IPS-11a (cell line): Measurements from ENCODE around the gene TMED1.
"Not testable (repeated sequence)": the region's sequence is repeated elsewhere in the genome, so short reads cannot be mapped to it uniquely, and the experiment has no call there.

ENCODE experiments used
- H3K4me3 ChIP-seq: one replicate; pipeline ENCODE4 v1.5.1; 2013; ENCODE audit warnings: low read depth, low read length, control low read depth

TMED1 gene

DNA sequence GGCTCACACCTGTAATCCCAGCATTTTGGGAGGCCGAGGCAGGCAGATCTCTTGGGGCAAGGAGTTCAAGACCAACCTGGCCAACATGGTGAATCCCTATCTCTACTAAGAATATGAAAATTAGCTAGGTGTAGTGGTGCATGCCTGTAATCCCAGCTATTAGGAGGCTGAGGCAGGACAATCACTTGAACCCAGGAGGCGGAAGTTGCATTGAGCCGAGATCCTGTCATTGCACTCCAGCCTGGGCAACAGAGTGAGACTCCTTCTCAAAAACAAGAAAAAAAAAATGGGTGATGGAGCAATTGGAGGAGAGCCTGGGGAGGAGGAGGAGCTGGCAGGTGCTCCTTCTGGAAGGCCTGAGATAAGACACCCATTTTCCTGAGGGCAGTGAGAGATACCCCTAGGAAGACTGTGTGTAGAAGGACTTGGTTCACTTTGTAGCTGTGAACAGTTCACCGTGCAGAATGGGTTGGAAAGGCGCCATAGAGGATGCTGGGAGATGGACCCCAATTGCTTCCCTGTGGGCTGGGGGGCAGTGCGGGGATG is 26.6 kb upstream of the TMED1 start:
- no peak overlapping the region for H3K4me3 ChIP-seq

DNA sequence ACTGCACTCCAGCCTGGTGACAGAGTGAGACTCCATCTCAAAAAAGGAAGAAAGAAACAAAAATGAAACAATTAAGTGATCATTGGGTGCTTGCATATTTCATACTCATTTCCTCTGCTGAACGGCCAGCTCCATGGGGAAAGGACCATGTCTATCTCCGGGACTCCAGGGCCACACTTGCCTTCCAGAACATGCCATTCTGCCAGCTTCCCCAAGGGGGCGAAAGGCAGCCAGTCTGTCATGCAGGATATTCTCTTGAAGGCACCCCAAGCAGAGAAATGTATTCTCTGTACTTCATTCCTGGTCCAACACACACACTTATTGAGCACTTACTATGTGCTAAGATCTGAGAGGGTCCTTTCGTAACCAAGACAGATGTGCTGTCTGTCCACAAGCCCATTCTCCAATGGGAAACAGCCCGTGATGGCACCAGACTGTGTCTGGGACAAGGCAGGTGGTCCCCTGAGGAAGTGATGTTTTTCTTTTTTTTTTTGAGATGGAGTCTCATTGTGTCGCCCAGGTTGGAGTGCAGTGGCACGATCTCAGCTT is 25.2 kb upstream of the TMED1 start:
- H3K4me3 ChIP-seq, result no peak overlapping the region

DNA sequence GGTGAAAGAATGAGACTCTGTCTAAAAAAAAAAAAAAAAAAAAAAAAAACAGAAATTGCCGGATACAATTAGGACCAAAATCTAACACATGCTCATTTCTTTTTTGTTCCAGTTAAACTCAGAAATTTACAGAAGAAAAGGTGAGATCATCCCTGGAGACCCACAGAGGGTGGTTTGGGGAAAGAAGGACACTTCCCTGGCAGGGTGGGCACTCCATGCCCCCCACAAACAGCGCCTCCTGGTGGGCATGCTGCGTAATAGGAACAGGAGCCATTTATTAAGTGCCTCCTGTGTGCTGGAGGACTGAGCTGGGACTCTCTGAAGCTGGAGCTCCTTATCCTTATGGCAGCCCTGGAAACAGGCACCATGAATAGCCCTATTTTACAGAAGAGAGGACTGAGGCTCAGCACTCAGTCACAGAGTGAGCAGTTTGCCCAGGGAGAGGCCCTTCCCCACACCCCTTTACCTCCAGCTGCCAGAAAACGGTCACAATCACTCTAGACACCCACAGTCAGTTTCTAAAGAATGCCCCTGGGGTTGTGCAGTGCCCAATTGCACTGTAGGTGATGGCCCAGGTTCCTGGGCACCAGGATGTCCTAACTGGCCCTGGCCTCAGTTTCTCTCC is 22.3 kb upstream of the TMED1 start:
- no peak overlapping the region for H3K4me3 ChIP-seq

DNA sequence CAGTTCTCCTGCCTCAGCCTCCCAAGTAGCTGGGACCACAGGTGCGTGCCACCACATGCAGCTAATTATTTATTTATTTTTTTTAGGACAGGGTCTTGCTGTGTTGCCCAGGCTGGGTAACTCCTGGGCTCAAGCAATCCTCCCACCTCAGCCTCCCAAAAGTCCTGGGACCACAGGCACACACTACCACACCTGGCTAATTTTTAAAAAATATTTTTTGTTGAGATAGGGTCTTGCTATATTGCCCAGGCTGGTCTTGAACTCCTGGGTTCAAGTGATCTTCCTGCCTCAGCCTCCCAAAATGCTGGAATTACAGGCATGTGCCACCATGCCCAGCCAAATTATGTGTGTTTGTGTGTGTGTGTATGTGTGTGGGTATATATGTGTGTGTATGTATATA is 20.9 kb upstream of the TMED1 start:
- not testable (repeated sequence) for H3K4me3 ChIP-seq

DNA sequence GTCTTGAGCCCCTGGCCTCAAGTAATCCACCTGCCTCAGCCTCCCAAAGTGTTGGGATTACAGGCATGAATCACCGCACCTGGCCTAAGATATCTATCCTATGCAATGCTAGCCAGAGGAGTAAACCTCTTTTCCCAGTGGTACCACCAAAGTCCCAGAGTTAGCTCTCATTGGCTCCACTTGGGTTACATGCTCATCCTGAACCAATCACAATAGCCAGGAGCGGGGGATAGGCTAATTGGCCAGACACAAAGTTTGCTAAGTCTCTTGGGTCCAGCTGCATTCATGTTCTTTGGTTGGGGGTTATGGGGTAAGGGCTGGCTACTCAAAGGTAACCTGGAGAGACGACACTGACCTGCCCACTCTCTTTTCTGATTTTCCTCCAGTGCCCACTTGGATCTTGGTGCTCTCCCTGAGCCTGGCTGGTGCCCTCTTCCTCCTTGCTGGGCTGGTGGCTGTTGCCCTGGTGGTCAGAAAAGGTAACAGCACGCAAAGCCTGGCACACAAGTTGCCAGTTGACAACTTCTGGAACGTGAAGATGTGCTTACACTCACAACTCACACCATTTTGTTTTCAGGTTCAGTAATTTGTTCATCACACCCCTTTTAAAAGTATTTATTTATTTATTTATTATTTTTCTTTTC is 20.0 kb upstream of the TMED1 start:
- H3K4me3 ChIP-seq, result no peak overlapping the region

DNA sequence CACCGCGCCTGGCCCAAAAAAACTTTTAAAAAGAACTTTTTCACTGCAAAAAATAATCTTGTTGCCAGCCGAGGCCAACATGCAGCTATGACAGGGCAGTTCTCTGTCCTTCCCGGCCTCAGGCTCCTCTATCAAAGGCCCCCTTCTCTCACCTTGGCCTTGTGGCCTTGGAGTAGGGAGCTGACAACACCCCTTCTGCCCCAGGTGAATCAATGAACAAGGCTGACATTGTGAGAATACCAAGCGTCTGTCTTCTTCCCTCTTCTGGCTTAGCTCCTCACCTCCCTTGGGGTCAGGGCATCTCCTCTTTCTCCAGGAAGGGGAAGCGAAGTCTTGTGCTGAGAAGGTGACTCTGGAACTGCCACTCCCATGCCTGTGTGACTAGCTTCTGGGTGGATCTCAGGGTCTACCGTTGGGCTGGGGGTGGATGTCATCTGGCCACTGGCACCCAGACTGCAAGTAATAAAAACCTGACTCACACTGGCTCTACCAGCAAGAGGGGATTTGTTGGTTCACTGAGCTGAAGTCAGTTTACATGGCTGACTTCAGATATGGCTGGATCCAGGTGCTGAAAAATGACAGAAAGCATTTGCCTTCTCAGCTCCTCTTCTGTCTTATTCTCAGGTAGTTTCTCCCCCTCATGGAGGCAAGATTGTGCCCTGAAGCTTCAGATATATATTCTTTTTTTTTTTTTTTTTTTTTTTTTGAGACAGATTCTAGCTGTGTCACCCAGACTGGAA is 18.5 kb upstream of the TMED1 start:
- H3K4me3 ChIP-seq, result no peak overlapping the region

DNA sequence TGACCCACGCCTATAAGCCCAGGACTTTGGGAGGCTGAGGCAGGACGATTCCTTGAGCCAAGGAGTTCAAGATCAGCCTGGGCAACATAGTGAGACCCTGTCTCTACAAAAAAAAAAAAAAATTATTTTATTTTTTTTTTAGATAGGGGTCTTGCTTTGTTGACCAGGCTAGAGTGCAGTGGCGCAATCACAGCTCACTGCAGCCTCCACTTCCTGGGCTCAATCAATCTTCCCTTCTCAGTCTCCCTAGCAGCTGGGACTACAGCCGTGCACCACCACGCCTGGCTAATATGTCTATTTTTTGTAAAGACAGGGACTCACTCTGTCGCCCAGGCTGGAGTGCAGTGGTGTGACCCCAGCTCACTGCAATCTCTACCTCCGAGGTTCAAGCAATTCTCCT is 16.9 kb upstream of the TMED1 start:
- H3K4me3 ChIP-seq, result no peak overlapping the region

DNA sequence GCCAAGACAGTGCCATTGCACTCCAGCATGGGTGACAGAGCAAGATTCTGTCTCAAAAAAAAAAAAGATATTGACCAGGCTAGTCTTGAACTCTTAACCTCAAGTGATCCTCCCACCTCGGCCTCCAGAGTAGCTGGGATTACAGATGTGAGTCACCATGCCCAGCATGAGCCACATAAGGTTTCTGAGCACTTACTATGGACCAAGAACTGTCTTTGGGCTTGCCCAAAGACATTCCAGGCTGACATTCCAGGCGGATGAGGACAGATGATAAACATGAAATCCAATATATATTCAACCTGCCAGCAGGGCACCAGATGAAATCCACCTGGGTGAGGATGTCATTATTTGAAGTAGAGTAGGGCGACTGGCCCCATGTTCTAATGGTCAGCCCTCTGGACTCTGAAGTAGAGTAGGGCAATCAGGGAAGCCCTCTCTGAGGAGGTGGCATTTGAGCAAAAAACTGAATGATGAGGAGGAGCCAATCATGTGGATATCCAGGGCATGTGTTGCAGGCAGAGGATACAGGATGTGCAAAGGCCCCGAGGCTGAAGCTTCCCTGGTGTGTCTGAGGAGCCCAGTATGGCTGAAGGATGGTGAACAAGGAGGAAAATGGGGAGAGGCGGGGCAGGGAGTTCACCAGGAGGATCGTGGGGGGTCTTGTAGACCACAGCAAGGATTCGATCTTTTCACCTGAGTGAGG is 16.2 kb upstream of the TMED1 start:
- H3K4me3 ChIP-seq, result no peak overlapping the region

DNA sequence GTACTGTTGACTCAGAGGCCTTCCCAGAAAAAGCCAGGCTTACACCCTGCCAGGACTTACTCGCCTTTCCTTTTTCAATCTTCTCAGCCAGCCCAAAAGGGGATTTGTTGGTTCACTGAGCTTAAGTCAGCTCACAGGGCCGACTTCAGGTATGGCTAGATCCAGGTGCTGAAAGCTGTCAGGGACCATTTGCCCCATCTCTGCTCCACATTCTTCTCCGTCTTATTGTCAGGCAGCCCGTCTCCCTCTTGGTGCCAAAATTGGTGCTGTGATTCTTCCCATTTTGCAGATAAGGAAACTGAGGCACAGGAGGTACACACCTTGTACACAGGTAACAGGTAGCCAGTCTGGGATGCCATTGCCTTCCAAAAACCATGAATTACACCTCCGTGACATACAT is 14.6 kb upstream of the TMED1 start:
- H3K4me3 ChIP-seq, result no peak overlapping the region

DNA sequence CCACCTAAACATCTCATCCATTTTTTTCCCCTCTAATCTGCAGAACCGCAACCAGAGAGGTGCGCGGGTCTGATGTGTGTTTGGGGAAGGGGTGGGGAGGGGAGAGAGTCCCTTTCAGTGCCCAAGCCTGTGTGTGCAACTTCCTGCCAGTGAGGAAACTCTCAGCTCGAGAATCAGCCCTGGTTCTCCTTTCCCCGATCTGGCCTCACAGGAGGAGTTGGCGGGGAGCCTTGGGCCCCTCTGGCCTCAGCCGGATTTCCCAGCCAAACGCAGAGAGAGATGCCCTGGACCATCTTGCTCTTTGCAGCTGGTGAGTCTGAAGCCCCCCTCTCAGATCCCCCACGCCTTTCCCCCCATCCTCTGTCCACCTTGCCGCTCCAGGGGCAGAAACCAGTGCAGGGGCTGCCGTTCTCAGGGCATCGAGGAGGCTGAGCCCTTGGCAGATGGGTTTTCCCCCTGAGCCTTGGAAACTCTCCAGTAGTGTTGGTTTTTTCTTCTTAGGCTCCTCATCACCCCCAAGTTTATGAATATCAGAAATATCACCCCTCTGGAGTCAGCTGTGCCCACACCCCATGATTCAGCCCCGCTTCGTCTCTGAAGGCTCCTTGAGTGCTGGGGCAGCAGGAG is 12.3 kb upstream of the TMED1 start, which contains the start of gene C19orf38:
TSS of gene C19orf38 (plus strand) at position 186 of the 627 bp plus-strand sequence. CDS start at position 280, 94 bp downstream.
- H3K4me3 ChIP-seq, result no peak within 1 kb of the TSS

DNA sequence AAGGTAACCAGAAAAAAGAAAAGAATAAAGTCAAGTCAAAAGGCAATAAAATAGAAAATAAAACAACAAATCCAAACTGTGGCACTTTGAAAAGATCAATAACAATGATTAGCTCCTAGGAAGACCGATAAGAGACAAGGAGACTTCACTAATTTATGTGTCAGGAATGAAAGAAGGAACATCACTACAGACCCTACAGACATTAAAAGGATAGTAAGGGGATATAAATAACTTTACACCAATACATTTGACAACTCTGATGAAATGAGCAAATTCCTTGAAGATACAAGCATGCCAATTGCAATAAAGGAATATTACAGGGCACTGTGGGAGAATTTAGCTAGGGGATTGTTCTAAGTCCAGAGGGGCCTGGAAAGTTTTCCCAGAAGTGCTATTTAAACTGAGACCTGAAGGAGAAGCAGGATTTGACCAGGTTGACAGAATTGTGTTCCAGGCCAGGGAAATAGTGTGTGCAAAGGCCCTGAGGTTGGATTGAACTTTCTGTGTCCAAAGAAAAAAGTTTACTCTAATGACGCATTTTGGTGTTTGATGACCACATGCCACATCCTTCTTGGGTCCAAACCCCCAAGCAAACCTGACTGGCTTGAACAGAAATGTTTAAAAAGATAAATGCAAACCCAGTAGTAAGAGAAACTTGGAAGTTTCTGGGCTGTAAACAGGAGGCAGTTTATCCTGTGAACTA is 10.6 kb upstream of the TMED1 start:
- no peak overlapping the region for H3K4me3 ChIP-seq

DNA sequence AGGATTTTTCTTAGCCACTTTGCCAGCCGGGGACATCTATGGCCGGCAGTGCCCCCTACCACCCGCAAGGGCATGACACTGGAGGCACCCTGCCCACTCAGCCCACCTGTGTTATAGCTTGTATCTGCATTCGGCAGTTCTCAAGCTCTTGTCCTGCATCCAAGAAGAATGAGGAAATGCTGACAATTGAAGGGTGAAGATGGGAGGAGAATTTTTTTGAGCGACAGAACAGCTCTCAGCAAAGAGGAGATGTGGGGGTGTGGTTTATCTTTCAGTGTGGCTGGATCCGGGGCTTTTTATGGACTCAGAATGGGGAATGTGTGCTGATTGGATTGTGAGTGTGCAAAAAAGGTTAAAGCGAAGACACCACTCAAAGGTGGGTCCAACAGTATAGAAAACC is 6.8 kb upstream of the TMED1 start:
- no peak overlapping the region for H3K4me3 ChIP-seq

DNA sequence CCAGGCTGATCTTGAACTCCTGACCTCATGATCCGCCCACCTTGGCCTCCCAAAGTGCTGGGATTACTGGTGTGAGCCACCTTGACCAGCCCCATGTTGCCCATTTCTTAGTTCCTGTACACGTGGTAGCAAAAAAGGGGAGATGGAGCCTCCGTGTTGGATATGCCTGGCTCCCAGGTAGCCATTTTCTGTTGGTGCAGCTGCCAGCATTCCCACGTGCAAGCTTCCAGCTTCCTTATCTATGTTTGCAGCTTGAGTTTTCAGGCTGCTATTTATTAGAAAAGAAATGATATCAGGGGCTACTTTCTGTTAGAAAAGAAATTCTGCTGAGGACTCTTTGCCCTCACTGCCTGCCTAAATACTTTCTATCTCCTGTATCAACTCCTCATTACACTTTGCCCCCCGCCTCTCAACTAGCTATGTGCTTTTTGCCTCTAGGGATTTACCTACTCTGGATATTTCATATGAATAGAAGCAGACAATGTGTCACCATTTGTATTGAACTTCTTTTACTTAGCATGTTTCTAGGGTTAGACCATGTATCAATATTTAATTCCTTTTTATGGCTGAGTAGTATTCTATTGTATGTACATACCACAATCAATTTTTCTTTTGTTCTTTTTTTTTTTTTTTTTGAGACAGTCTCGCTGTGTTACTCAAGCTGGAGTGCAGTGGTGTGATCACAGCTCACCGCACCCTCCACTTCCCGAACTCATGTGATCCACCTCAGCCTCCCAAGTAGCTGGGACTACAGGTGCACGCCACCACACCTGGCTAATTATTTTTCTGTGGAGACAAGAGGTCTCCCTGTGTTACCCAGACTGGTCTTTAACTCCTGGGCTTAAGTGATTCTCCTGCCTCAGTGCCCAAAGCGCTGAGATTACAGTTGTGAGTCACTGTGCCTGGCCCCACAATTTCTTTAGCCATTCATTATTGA is 3.4 kb upstream of the TMED1 start:
- no peak overlapping the region for H3K4me3 ChIP-seq

DNA sequence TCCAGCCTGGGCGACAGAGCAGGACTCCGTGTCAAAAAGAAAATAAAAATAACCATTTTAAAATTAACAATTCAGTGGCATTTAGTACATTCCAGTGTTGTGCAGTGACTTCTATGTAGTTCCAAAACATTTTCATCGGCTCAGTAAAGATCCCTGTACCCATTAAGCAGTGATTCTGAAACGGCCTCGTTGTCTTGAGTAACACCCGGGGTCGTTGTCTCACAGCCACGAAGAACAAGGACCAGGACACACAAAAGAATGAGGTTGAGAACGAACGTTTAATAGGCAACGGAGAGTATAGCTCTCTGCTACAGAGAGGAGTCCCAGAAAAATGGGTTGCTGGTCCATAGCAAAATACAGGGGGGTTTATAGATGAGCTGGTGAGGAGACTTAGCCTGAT is 2.4 kb upstream of the TMED1 start:
- no peak overlapping the region for H3K4me3 ChIP-seq

DNA sequence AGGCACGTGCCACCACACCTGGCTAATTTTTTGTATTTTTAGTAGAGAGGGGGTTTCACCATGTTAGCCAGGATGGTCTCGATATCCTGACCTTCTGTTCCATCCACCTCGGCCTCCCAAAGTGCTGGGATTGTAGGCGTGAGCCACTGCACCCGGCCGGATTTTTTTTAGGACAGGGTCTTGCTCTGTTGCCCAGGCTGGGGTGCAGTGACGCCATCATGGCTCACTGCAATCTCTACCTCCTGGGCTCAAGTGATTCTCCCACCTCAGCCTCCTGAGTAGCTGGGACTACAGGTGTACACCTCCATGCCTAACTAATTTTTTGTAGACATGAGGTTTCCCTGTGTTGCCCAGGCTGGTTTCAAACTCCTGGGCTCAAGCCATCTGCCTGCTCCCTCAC is 1.6 kb upstream of the TMED1 start:
- H3K4me3 ChIP-seq, result not testable (repeated sequence)

DNA sequence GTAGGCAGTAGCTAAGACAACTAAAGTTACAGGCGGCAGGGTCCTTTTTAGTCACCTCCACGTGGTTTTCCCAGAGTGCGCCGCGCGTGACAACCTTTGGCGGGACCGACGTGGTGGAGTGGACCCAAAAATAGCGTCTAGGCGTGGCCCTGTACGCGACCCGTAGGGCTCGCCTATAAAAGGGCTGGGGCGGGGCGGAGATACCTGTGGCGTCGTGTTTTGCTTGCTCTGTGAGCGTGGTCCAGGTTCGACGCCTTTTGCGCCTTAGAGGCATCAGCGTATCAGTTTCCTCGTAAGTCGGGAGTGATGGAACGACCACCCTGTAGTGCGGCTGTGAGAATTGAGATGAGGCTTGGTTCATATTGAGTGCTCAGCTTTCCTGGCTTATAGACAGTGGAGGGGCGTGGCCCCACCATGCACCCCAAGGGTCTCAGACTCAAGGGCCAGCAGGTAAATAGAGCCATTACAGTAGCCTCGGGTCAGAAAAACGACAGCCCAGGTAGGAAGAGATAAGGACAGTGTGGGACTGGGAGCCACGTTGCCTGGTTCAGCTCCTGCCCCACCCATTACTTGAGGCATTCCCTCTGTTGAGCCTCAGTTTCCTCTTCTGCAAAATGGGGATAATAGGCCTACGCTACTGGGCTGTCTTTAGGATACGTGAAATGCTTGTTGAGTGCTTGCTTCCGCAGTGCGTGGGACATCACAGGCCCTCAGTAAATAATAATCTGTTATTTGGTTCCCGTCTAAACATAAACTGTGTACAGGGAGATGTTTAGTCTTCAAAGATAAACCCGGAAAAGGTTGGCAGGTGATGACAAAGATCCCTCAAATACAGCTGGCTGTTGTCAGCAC is 693 bp upstream of the TMED1 start:
- peak overlapping the region; percentile 60 for H3K4me3 ChIP-seq

DNA sequence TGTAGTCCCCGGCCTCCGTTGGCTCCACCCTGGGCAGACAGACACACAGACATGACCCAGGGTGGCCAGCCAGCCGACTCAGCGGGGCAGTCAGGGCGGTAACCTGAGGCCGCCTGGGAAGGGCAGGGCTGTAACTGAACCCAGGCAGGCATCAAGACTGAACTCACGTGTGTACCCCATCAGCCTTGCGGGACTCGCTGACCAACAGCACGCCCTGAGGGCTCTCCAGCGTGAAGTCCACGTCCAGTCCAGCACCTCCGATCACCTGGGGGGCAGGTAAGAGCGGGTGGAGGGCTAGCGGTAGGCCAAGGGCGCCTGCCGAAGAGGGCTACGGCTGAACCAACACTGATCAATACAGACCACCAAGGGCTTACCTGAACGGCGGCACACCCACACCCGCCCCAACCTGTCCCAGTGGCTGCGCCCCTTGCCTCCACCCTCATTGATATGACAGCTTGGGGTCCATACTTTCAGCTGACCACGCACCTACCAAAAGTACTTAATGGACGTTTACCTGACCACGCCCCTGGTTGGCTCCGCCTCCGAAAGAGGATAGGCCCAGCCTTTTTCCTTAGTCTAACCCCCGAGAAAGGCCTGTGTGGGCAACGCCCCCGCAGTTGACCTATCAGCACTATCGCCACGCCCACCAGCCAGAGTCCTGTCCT is 791 bp downstream of the TMED1 start:
- H3K4me3 ChIP-seq, result peak overlapping the region; percentile 41

DNA sequence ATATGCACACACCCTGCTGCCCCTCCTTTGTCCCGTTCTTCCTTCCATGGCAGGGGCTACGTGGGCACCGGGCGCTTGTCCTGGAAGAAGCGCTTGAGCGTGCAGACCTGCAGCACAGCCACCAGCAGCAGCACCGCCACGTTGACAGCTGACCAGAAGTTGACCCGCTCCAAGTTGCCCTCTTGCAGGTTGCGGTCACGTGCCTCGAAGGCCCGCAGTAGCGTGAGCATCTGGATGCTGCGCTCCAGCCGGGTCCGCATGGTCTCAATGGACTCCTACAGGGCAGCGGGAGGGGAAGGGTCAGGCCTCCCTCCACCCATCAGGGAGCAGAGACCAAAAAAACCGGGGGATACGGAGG is 3.1 kb downstream of the TMED1 start:
- no peak overlapping the region for H3K4me3 ChIP-seq
